ENCODE results near the gene LRRC25.

Gene LRRC25

GRCh38 chr19:18430417-18431144 is 33.2 kb upstream of the LRRC25 start:
- intact Hi-C loops (cut with DNase I; ENCODE audit: low total_unique reads), result no loop called here
- H3K4me1 ChIP-seq, result peaks cover 0 to 49% (median 45%) of the 10 kb centered on the region in 4 donors
- H3K9me3 ChIP-seq, result no peaks in the 10 kb centered on the region
- peak in 1 of 2 donors; percentile 67 for DNase-seq
- H3K27me3 ChIP-seq, result peaks cover 0 to 8% of the 10 kb centered on the region in 2 donors
- H3K4me3 ChIP-seq, result no peak overlapping the region
- TF ChIP-seq CTCF (IDR thresholded peaks at IDR 0.05), result no peak
- peaks cover 1 to 21% (median 9%) of the 10 kb centered on the region in 3 donors for H3K36me3 ChIP-seq
- peak overlapping the region in 1 of 2 donors; percentile 73 for H3K27ac ChIP-seq

DNA sequence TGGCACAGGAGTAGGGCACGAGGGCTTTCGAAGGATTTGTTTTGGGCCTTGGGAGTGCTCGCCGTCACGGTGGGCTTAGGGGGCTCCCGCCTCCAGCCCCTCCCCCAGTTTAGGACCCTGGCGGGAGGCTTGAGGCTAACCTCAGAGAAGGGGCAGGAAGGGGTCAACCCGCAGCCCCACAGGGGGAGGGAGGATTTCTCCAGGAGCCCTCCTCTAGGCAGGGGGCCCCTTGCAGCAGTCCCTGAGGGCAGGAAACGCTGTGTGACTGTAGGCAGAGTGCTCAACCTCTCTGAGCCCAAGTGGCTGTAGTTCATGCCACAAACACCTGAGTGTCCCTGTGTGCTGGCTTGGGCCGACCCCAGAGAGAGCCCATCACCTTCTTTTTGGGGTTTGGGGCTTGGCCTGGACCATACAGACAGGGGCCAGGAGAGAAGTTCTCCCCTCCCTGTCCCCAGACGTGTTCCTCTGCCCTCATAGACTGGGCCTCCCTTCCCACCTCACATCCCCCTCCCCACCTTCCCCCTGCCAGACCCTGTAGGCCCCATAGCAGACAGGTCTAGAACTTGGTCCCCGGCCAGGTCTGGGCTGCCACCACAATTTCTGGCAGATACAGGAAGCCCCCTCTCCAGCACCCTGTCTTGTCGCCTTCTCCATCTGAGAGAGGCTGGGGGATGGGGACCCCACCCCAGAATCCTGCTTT is 32.4 kb upstream of the LRRC25 start:
- H3K27ac ChIP-seq, result peak overlapping the region; percentile 66 to 73
- peak overlapping the region in 1 of 2 donors; percentile 51 for H3K4me3 ChIP-seq
- peaks cover 0 to 14% (median 2%) of the 10 kb centered on the region in 3 donors for H3K36me3 ChIP-seq
- peaks cover 0 to 8% of the 10 kb centered on the region in 2 donors for H3K27me3 ChIP-seq
- peaks cover 0 to 55% (median 48%) of the 10 kb centered on the region in 4 donors for H3K4me1 ChIP-seq
- no peaks in the 10 kb centered on the region for H3K9me3 ChIP-seq
- no peak for DNase-seq
- intact Hi-C loops (cut with DNase I; ENCODE audit: low total_unique reads), result no loop called here
- no peak for TF ChIP-seq CTCF (IDR thresholded peaks at IDR 0.05)

- Histone ChIP-seq H3K36me3 (peaks cover 0 to 12% (median 0%) of the 10 kb centered on the region in 3 donors), H3K4me1 (peaks cover 0 to 56% (median 46%) of the 10 kb centered on the region in 4 donors), H3K4me3 (peak overlapping the region; percentile 42 to 51), H3K27ac (peak overlapping the region; percentile 66 to 73), H3K27me3 (peaks cover 0 to 8% of the 10 kb centered on the region in 2 donors), H3K9me3 (no peaks in the 10 kb centered on the region)
- intact Hi-C loops (cut with DNase I; ENCODE audit: low total_unique reads), result no loop called here
- DNase-seq, result peak in 1 of 2 donors; percentile 87
- no peak for TF ChIP-seq CTCF (IDR thresholded peaks at IDR 0.05)
Measured at GRCh38 chr19:18428787-18429674, 31.6 kb upstream of the LRRC25 start.

- intact Hi-C loops (cut with DNase I; ENCODE audit: low total_unique reads), result no loop called here
- Histone ChIP-seq H3K27ac (peak overlapping the region; percentile 66 to 73), H3K27me3 (peaks cover 0 to 6% of the 10 kb centered on the region in 2 donors), H3K4me1 (peaks cover 0 to 57% (median 43%) of the 10 kb centered on the region in 4 donors), H3K9me3 (no peaks in the 10 kb centered on the region), H3K36me3 (peaks cover 0 to 12% (median 0%) of the 10 kb centered on the region in 3 donors), H3K4me3 (peak overlapping the region in 1 of 2 donors; percentile 51)
- DNase-seq, result no peak
- no peak for TF ChIP-seq CTCF (IDR thresholded peaks at IDR 0.05)
Measured at GRCh38 chr19:18428173-18428786, 30.9 kb upstream of the LRRC25 start.

DNA sequence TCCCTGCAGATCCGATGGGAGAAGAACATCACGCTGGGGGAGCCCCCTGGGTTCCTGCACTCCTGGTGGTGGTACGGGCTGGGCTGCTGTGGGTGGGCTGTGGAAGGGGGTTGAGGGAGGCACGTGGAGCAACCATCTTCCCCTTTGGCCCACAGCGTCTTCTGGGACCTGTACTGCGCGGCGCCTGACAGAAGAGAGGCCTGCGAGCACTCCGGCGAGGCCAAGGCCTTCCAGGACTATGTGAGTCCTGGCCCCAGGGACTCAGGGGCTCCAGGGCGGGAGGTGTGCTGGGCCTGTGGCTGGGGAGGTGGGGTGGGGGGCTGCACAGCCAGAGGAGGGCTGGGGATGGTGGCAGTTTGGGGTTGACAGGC is 30.3 kb upstream of the LRRC25 start:
- intact Hi-C loops (cut with DNase I; ENCODE audit: low total_unique reads), result no loop called here
- peaks cover 0 to 12% (median 0%) of the 10 kb centered on the region in 3 donors for H3K36me3 ChIP-seq
- DNase-seq, result no peak
- peaks cover 0 to 52% (median 38%) of the 10 kb centered on the region in 4 donors for H3K4me1 ChIP-seq
- peak overlapping the region in 1 of 2 donors; percentile 73 for H3K27ac ChIP-seq
- no peak for TF ChIP-seq CTCF (IDR thresholded peaks at IDR 0.05)
- no peaks in the 10 kb centered on the region for H3K9me3 ChIP-seq
- H3K4me3 ChIP-seq, result no peak overlapping the region
- peaks cover 0 to 4% of the 10 kb centered on the region in 2 donors for H3K27me3 ChIP-seq
